ENCODE measurements around the gene STIP1.

GRCh38 chr11:64156235-64157011, 29.5 kb upstream of the STIP1 start:
- no peak for TF ChIP-seq RAD21 (IDR thresholded peaks at IDR 0.05; ENCODE audit: low read depth)
- TF ChIP-seq USF1 (IDR thresholded peaks at IDR 0.05): no peak
- TF ChIP-seq TAF1 (IDR thresholded peaks at IDR 0.05; ENCODE audit: low read depth): no peak
- TF ChIP-seq REST (IDR thresholded peaks at IDR 0.05; ENCODE audit: low read depth): no peak
- no peak for TF ChIP-seq TCF12 (IDR thresholded peaks at IDR 0.05; ENCODE audit: low read depth)
- no peak for TF ChIP-seq YY1 (IDR thresholded peaks at IDR 0.05; ENCODE audit: low read depth)
- TF ChIP-seq EGR1 (IDR thresholded peaks at IDR 0.05): no peak
- TF ChIP-seq CEBPB (IDR thresholded peaks at IDR 0.05): no peak
- no peak for TF ChIP-seq TEAD4 (IDR thresholded peaks at IDR 0.05)
- TF ChIP-seq FOXM1 (IDR thresholded peaks at IDR 0.05; ENCODE audit: borderline replicate concordance, low read depth): no peak
- TF ChIP-seq MAX (IDR thresholded peaks at IDR 0.05): no peak
- no peak for TF ChIP-seq EP300 (IDR thresholded peaks at IDR 0.05; ENCODE audit: borderline replicate concordance)

All from Ishikawa (cell line).